GM18519 (cell line): ENCODE data around the gene GNB5.
"Not testable (repeated sequence)": the region's sequence is repeated elsewhere in the genome, so short reads cannot be mapped to it uniquely, and the experiment has no call there.

ENCODE experiments used
- ATAC-seq: cut with Tn5 transposase; IDR thresholded peaks from one replicate; pipeline ENCODE4 v1.9.1; 2021; ENCODE audit warnings: mild to moderate bottlenecking, moderate library complexity; ENCODE audit not compliant: unreplicated experiment, low FRiP score

The GNB5 gene

DNA sequence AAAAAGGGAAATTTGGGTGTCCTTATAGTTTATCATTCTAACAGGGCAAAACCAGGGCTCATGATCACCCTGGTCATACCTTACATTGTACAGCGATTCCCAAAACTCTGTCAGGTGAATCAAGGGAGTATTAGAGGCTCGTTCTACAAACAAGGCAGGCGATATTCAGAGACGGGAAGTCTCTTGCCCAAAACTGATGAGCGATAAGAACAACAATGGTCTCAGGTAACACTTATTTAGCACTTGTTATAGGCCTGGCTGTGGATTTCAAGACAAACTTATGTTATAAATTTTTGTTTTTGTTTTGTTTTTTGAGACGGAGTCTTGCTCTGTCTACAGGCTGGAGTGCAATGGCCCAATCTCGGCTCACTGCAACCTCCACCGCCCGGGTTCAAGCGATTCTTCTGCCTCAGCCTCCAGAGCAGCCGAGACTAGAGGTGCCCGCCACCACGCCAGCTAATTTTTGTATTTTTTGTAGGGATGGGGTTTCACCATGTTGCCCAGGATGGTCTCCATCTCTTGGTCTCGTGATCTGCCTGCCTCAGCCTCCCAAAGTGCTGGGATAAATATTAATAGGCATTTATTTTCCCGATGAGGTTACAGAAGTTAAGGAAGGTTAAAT lies 91.4 kb downstream of the GNB5 start:
- ATAC-seq, result no peak

DNA sequence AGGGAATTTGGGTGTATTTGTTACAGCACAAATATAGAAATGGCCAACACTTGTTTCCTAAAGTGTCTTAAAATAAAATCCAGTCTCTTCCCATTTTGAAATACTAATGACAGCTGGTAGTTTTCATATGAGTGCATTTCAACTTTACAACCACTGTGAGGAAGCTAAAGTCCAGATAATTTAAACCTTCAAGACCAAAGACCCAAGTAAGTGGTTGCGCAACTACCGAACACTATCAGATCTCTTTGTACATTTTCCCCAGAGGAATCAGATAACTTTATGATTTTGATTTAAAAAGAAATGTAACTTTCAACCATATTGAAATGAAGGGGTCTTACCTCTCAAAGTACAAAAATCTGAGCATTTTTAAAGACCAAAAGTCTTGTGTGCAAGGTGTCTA lies 92.9 kb downstream of the GNB5 start:
- ATAC-seq, result no peak

DNA sequence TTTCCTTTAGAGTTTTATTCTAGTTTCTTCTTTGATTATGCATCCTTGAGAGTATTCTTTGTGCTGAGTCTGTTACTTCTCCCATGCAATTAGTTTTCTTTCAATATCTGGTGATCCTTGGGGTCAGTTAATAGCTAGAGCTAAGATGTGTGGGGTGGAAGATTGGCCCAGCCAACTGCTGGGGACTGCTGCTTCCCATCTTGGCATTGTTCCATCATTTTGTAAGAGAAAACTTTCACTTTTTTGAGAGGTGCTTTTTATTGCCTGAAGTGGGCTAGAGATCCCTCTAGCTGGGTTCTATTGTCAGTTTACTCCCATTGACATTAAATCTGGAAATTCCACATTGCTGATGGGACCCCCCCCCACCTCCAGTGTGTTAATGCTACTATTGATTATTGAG lies 94.0 kb downstream of the GNB5 start:
- ATAC-seq, result no peak

GRCh38 chr15:52096536-52096935 lies 94.7 kb downstream of the GNB5 start:
- not testable (repeated sequence) for ATAC-seq

- ATAC-seq, result no peak
Measured at GRCh38 chr15:52095597-52096262, 95.5 kb downstream of the GNB5 start.

- ATAC-seq, result no peak
Measured at GRCh38 chr15:52094811-52095584, 96.2 kb downstream of the GNB5 start.

GRCh38 chr15:52093539-52094510 lies 97.4 kb downstream of the GNB5 start:
- ATAC-seq, result no peak

DNA sequence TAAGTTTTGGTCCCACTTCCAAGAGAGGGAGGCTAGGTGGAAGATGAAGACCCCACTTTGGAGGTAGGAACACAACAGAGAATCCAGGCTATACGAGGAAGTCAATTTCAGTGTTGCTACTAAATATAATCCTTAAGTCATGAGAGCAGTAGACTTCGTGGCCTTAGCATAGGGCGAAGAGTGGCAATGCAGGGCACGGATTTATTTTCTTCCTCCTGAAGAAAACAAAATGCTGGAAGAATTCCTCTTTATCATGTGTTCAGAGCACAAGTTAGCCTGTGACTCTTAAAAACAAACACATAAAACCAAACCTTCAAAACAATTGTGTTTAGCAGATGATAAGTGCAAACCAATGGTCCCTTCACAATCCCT lies 98.0 kb downstream of the GNB5 start:
- no peak for ATAC-seq

- ATAC-seq, result no peak
Measured at GRCh38 chr15:52090193-52090592, 101.0 kb downstream of the GNB5 start.

GRCh38 chr15:52086011-52086786 lies 105.0 kb downstream of the GNB5 start:
- ATAC-seq, result no peak

DNA sequence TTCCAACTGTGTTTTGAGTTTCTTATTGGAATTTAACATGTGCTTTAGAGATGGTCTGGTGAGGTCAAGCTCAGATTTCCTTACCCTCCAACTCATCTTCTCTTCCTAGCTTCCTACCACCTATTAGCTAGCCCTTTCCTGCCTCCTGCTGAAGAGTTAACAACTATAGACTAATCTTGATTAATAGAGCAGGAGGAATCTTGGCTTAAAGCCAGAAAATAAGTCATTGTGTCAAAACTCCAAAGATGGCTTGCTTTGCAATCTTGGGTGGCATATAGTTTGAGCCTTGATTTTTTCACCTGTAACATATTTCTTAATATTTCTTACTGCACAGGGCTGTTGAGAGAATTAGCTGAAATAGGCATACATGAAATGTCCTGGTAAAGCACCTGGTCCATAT lies 105.9 kb downstream of the GNB5 start:
- no peak for ATAC-seq

- no peak for ATAC-seq
Measured at GRCh38 chr15:52083603-52084002, 107.6 kb downstream of the GNB5 start.

GRCh38 chr15:52083037-52083359 lies 108.2 kb downstream of the GNB5 start:
- ATAC-seq, result not testable (repeated sequence)

GRCh38 chr15:52082197-52083036 lies 108.8 kb downstream of the GNB5 start:
- ATAC-seq, result no peak

- ATAC-seq, result no peak
Measured at GRCh38 chr15:52080706-52081392, 110.3 kb downstream of the GNB5 start.

- no peak for ATAC-seq
Measured at GRCh38 chr15:52080031-52080430, 111.2 kb downstream of the GNB5 start.

DNA sequence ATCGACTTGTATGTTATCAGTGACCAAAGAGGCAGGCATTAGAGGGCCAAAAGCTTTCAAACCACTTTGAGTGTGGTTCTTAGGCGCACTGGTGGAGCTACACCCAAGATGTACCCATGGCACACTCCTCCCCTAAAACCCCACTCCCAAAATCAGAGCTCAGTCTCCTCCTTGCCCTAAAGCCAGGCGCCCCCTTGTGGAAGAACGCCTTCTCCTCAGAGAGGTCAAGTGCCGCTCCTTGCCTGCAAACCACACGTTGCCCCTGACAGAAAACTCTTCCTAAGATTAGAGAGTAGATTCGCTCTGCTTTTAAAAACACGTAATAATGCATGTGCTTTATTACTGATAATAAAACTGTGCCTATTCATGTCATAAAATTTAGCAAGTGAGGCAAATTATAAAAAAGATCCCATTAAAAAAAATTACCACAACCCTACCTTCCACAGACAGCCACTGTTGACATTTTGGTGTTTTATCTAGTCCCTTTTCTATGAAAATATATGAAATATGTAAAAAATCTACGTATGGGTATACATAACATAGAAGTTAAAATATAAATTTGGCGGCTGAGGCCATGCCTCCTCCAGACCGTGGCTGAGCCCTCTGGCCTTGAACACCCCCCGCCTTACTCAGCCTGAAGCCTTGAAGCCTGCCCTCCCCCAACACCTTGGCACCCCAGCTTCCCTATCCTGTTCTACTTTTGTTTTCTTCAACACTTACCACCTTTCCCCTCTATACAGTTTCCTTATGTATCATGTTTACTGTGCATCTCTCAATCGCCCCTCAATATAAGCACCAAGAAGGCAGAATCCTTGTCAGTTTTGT lies 112.1 kb downstream of the GNB5 start:
- ATAC-seq, result no peak
